Activated naive CD8-positive, alpha-beta T cell (primary cell): ENCODE results near the gene GARS1.

Source experiments
- H3K27ac Mint-ChIP-seq: one replicate; pipeline ENCODE4 v1.8.0; 2021; ENCODE audit warnings: mixed read lengths
- H3K27me3 Mint-ChIP-seq: one replicate; pipeline ENCODE4 v1.8.0; 2021; ENCODE audit warnings: mixed read lengths
- H3K36me3 Mint-ChIP-seq: one replicate; pipeline ENCODE4 v1.8.0; 2021; ENCODE audit warnings: mixed read lengths
- H3K4me1 Mint-ChIP-seq: one replicate; pipeline ENCODE4 v1.8.0; 2021; ENCODE audit warnings: low read depth, mixed read lengths
- H3K4me3 Mint-ChIP-seq: one replicate; pipeline ENCODE4 v1.8.0; 2021; ENCODE audit warnings: mild to moderate bottlenecking, mixed read lengths
- H3K9me3 Mint-ChIP-seq: one replicate; pipeline ENCODE4 v1.8.0; 2021; ENCODE audit warnings: low read depth, mixed read lengths

GARS1 gene

GRCh38 chr7:30594540-30595435 is at the start of gene GARS1:
TSS of gene GARS1 (plus strand) at chr7:30594878. CDS start at chr7:30594922, 44 bp downstream.
- peaks cover 72% of the 10 kb centered on the region for H3K4me1 Mint-ChIP-seq
- H3K27me3 Mint-ChIP-seq: no peaks in the 10 kb centered on the region

GRCh38 chr7:30545791-30546555 is 48.7 kb upstream of the GARS1 start:
- peaks cover 9% of the 10 kb centered on the region for H3K36me3 Mint-ChIP-seq
- H3K9me3 Mint-ChIP-seq: no peaks in the 10 kb centered on the region
- H3K4me3 Mint-ChIP-seq: no peak overlapping the region
- no peak overlapping the region for H3K27ac Mint-ChIP-seq
- H3K27me3 Mint-ChIP-seq: no peaks in the 10 kb centered on the region
- H3K4me1 Mint-ChIP-seq: no peaks in the 10 kb centered on the region

More at GRCh38 chr7:30594540-30595435, at the start of gene GARS1:
- Mint-ChIP-seq H3K9me3 (no peaks in the 10 kb centered on the region), H3K27ac (peak within 1 kb of the TSS; percentile 99), H3K36me3 (peaks cover 13% of the 10 kb centered on the region), H3K4me3 (peak within 1 kb of the TSS; percentile 100)

GRCh38 chr7:30546596-30546995 is 48.1 kb upstream of the GARS1 start:
- Mint-ChIP-seq H3K36me3 (peaks cover 9% of the 10 kb centered on the region), H3K27me3 (no peaks in the 10 kb centered on the region), H3K4me1 (no peaks in the 10 kb centered on the region), H3K9me3 (no peaks in the 10 kb centered on the region), H3K4me3 (no peak overlapping the region), H3K27ac (no peak overlapping the region)

GRCh38 chr7:30548845-30549244 is 45.8 kb upstream of the GARS1 start:
- H3K4me1 Mint-ChIP-seq: no peaks in the 10 kb centered on the region
- no peaks in the 10 kb centered on the region for H3K9me3 Mint-ChIP-seq
- no peaks in the 10 kb centered on the region for H3K27me3 Mint-ChIP-seq
- H3K4me3 Mint-ChIP-seq: no peak overlapping the region
- peaks cover 9% of the 10 kb centered on the region for H3K36me3 Mint-ChIP-seq
- no peak overlapping the region for H3K27ac Mint-ChIP-seq

- H3K27ac Mint-ChIP-seq: no peak overlapping the region
- no peaks in the 10 kb centered on the region for H3K4me1 Mint-ChIP-seq
- no peak overlapping the region for H3K4me3 Mint-ChIP-seq
- H3K9me3 Mint-ChIP-seq: no peaks in the 10 kb centered on the region
- peaks cover 9% of the 10 kb centered on the region for H3K36me3 Mint-ChIP-seq
- H3K27me3 Mint-ChIP-seq: no peaks in the 10 kb centered on the region
Observed at GRCh38 chr7:30549931-30550493, 44.7 kb upstream of the GARS1 start.

GRCh38 chr7:30552330-30552729 is 42.3 kb upstream of the GARS1 start:
- no peaks in the 10 kb centered on the region for H3K27me3 Mint-ChIP-seq
- H3K27ac Mint-ChIP-seq: no peak overlapping the region
- peaks cover 7% of the 10 kb centered on the region for H3K36me3 Mint-ChIP-seq
- no peaks in the 10 kb centered on the region for H3K9me3 Mint-ChIP-seq
- no peak overlapping the region for H3K4me3 Mint-ChIP-seq
- H3K4me1 Mint-ChIP-seq: no peaks in the 10 kb centered on the region

- Mint-ChIP-seq H3K9me3 (no peaks in the 10 kb centered on the region), H3K4me1 (no peaks in the 10 kb centered on the region), H3K27me3 (no peaks in the 10 kb centered on the region), H3K4me3 (no peak overlapping the region), H3K36me3 (peaks cover 7% of the 10 kb centered on the region), H3K27ac (no peak overlapping the region)
Observed at GRCh38 chr7:30553141-30553540, 41.5 kb upstream of the GARS1 start.

- Mint-ChIP-seq H3K36me3 (peaks cover 7% of the 10 kb centered on the region), H3K4me1 (no peaks in the 10 kb centered on the region), H3K27ac (no peak overlapping the region), H3K27me3 (no peaks in the 10 kb centered on the region), H3K9me3 (no peaks in the 10 kb centered on the region), H3K4me3 (no peak overlapping the region)
Observed at GRCh38 chr7:30553546-30553945, 41.1 kb upstream of the GARS1 start.

- Mint-ChIP-seq H3K36me3 (peaks cover 6% of the 10 kb centered on the region), H3K4me3 (no peak overlapping the region), H3K27ac (no peak overlapping the region), H3K27me3 (no peaks in the 10 kb centered on the region), H3K9me3 (no peaks in the 10 kb centered on the region), H3K4me1 (no peaks in the 10 kb centered on the region)
Observed at GRCh38 chr7:30555525-30555924, 39.2 kb upstream of the GARS1 start.

- H3K4me3 Mint-ChIP-seq: no peak overlapping the region
- H3K9me3 Mint-ChIP-seq: no peaks in the 10 kb centered on the region
- H3K4me1 Mint-ChIP-seq: no peaks in the 10 kb centered on the region
- H3K27ac Mint-ChIP-seq: no peak overlapping the region
- peaks cover 10% of the 10 kb centered on the region for H3K36me3 Mint-ChIP-seq
- no peaks in the 10 kb centered on the region for H3K27me3 Mint-ChIP-seq
Observed at GRCh38 chr7:30556840-30557239, 37.8 kb upstream of the GARS1 start.

- H3K27me3 Mint-ChIP-seq: no peaks in the 10 kb centered on the region
- no peaks in the 10 kb centered on the region for H3K9me3 Mint-ChIP-seq
- peaks cover 9% of the 10 kb centered on the region for H3K36me3 Mint-ChIP-seq
- H3K4me3 Mint-ChIP-seq: no peak overlapping the region
- H3K4me1 Mint-ChIP-seq: no peaks in the 10 kb centered on the region
- H3K27ac Mint-ChIP-seq: no peak overlapping the region
Observed at GRCh38 chr7:30557245-30557644, 37.4 kb upstream of the GARS1 start.

GRCh38 chr7:30559611-30560010 is 35.1 kb upstream of the GARS1 start:
- Mint-ChIP-seq H3K27me3 (no peaks in the 10 kb centered on the region), H3K27ac (no peak overlapping the region), H3K9me3 (no peaks in the 10 kb centered on the region), H3K4me3 (no peak overlapping the region), H3K4me1 (no peaks in the 10 kb centered on the region), H3K36me3 (peaks cover 9% of the 10 kb centered on the region)

- no peaks in the 10 kb centered on the region for H3K27me3 Mint-ChIP-seq
- H3K4me1 Mint-ChIP-seq: no peaks in the 10 kb centered on the region
- H3K36me3 Mint-ChIP-seq: peaks cover 7% of the 10 kb centered on the region
- H3K27ac Mint-ChIP-seq: no peak overlapping the region
- H3K9me3 Mint-ChIP-seq: no peaks in the 10 kb centered on the region
- no peak overlapping the region for H3K4me3 Mint-ChIP-seq
Observed at GRCh38 chr7:30561389-30561788, 33.3 kb upstream of the GARS1 start.

GRCh38 chr7:30562498-30562897 is 32.2 kb upstream of the GARS1 start:
- no peaks in the 10 kb centered on the region for H3K9me3 Mint-ChIP-seq
- H3K4me1 Mint-ChIP-seq: no peaks in the 10 kb centered on the region
- H3K27ac Mint-ChIP-seq: no peak overlapping the region
- H3K4me3 Mint-ChIP-seq: no peak overlapping the region
- peaks cover 7% of the 10 kb centered on the region for H3K36me3 Mint-ChIP-seq
- no peaks in the 10 kb centered on the region for H3K27me3 Mint-ChIP-seq

GRCh38 chr7:30562909-30563308 is 31.8 kb upstream of the GARS1 start:
- no peak overlapping the region for H3K4me3 Mint-ChIP-seq
- H3K27me3 Mint-ChIP-seq: no peaks in the 10 kb centered on the region
- peaks cover 7% of the 10 kb centered on the region for H3K36me3 Mint-ChIP-seq
- H3K27ac Mint-ChIP-seq: no peak overlapping the region
- H3K4me1 Mint-ChIP-seq: no peaks in the 10 kb centered on the region
- no peaks in the 10 kb centered on the region for H3K9me3 Mint-ChIP-seq
